Loucy (cell line): Measurements from ENCODE around the gene ADGRL2.

Experiments
- H2AFZ ChIP-seq: fragments of 200-600 bp; sonication (generic); 2 replicates; pipeline ENCODE4 v1.6.0; 2016; ENCODE audit warnings: antibody characterized with exemption, mild to moderate bottlenecking, low read length, moderate library complexity
- H3F3A ChIP-seq: fragments of 200-600 bp; 2 replicates; pipeline ENCODE4 v1.6.0; 2016; ENCODE audit warnings: antibody characterized with exemption, low read depth, mild to moderate bottlenecking
- H3K27me3 ChIP-seq: fragments of 200-600 bp; sonication (generic); 2 replicates; pipeline ENCODE4 v1.6.1; 2014; ENCODE audit warnings: low read length, mild to moderate bottlenecking; ENCODE audit not compliant: insufficient read depth, poor library complexity, severe bottlenecking
- H3K36me3 ChIP-seq: fragments of 200-600 bp; sonication (generic); 2 replicates; pipeline ENCODE4 v1.6.1; 2016; ENCODE audit warnings: low read length; ENCODE audit not compliant: insufficient read depth
- H3K4me1 ChIP-seq: fragments of 200-600 bp; sonication (generic); 2 replicates; pipeline ENCODE4 v1.5.1; 2014; ENCODE audit warnings: low read length, mild to moderate bottlenecking; ENCODE audit not compliant: insufficient read depth, poor library complexity, severe bottlenecking
- H3K4me2 ChIP-seq: fragments of 200-600 bp; sonication (generic); 2 replicates; pipeline ENCODE4 v1.6.0; 2014; ENCODE audit warnings: antibody characterized with exemption, low read length, low read depth, mild to moderate bottlenecking; ENCODE audit not compliant: poor library complexity, severe bottlenecking
- H3K4me3 ChIP-seq: fragments of 200-600 bp; sonication (generic); 2 replicates; pipeline ENCODE4 v1.5.1; 2014; ENCODE audit warnings: low read length, mild to moderate bottlenecking, mixed read lengths; ENCODE audit not compliant: poor library complexity, severe bottlenecking
- H3K79me2 ChIP-seq: fragments of 200-600 bp; sonication (generic); 2 replicates; pipeline ENCODE4 v1.6.1; 2014; ENCODE audit warnings: low read length; ENCODE audit not compliant: insufficient read depth
- H3K9ac ChIP-seq: fragments of 200-600 bp; sonication (generic); 2 replicates; pipeline ENCODE4 v1.6.0; 2014; ENCODE audit warnings: mild to moderate bottlenecking, low read depth, low read length, moderate library complexity; ENCODE audit not compliant: poor library complexity, severe bottlenecking
- H3K9me2 ChIP-seq: fragments of 200-600 bp; sonication (generic); replicated peaks from 2 replicates; pipeline ENCODE4 v1.6.1; 2016; ENCODE audit warnings: low read depth, low read length, mixed read lengths
- H3K9me3 ChIP-seq: fragments of 200-600 bp; sonication (generic); 2 replicates; pipeline ENCODE4 v1.6.1; 2014; ENCODE audit warnings: mild to moderate bottlenecking, antibody characterized with exemption, low read length, low read depth; ENCODE audit not compliant: insufficient read depth
- H4K20me1 ChIP-seq: fragments of 200-600 bp; sonication (generic); 2 replicates; pipeline ENCODE4 v1.6.0; 2014; ENCODE audit warnings: antibody characterized with exemption, low read length, mild to moderate bottlenecking; ENCODE audit not compliant: insufficient read depth, poor library complexity, severe bottlenecking
- CTCF ChIP-seq: fragments of 200-600 bp; sonication (generic); conservative IDR thresholded peaks from 2 replicates; pipeline ENCODE4 v1.5.1; 2014; ENCODE audit warnings: mild to moderate bottlenecking, antibody characterized with exemption, low read length
- EZH2phosphoT487 ChIP-seq: fragments of 200-600 bp; IDR thresholded peaks from 2 replicates; pipeline ENCODE4 v1.6.1; 2018; ENCODE audit warnings: antibody characterized with exemption, mild to moderate bottlenecking, moderate library complexity, borderline replicate concordance

Gene ADGRL2

GRCh38 chr1:81954534-81955020, 153.8 kb downstream of the ADGRL2 start:
- Histone ChIP-seq H4K20me1 (no peaks in the 10 kb centered on the region), H3K36me3 (no peaks in the 10 kb centered on the region), H3K4me2 (no peak overlapping the region), H3K9me2 (no peaks in the 10 kb centered on the region), H2AFZ (no peak overlapping the region), H3K4me1 (peaks cover 14% of the 10 kb centered on the region), H3K27me3 (no peaks in the 10 kb centered on the region), H3K9ac (no peak overlapping the region), H3F3A (no peaks in the 10 kb centered on the region), H3K79me2 (no peaks in the 10 kb centered on the region), H3K9me3 (no peaks in the 10 kb centered on the region), H3K4me3 (no peak overlapping the region)
- TF ChIP-seq CTCF: no peak
- TF ChIP-seq EZH2phosphoT487: no peak

- Histone ChIP-seq H3K4me1 (no peaks in the 10 kb centered on the region), H3K4me3 (no peak overlapping the region), H3K9ac (no peak overlapping the region), H3K79me2 (no peaks in the 10 kb centered on the region), H3K9me2 (no peaks in the 10 kb centered on the region), H4K20me1 (no peaks in the 10 kb centered on the region), H3K36me3 (no peaks in the 10 kb centered on the region), H2AFZ (no peak overlapping the region), H3K27me3 (no peaks in the 10 kb centered on the region), H3K4me2 (no peak overlapping the region), H3K9me3 (no peaks in the 10 kb centered on the region), H3F3A (no peaks in the 10 kb centered on the region)
- TF ChIP-seq CTCF: no peak
- no peak for TF ChIP-seq EZH2phosphoT487
Measured at GRCh38 chr1:81967951-81968350, 167.2 kb downstream of the ADGRL2 start.

GRCh38 chr1:81970416-81970815, 169.7 kb downstream of the ADGRL2 start:
- Histone ChIP-seq H3K4me2 (no peak overlapping the region), H3K4me3 (no peak overlapping the region), H3K9ac (no peak overlapping the region), H3K36me3 (no peaks in the 10 kb centered on the region), H3K9me3 (no peaks in the 10 kb centered on the region), H3K4me1 (no peaks in the 10 kb centered on the region), H4K20me1 (no peaks in the 10 kb centered on the region), H3K9me2 (no peaks in the 10 kb centered on the region), H3K79me2 (no peaks in the 10 kb centered on the region), H3K27me3 (no peaks in the 10 kb centered on the region), H2AFZ (no peak overlapping the region), H3F3A (no peaks in the 10 kb centered on the region)
- TF ChIP-seq EZH2phosphoT487 (no peak), CTCF (no peak)
